Psoas muscle (tissue), 8 donors: ENCODE data around the gene SRP19. TPM values are rescaled to one million over a fixed set of nuclear protein-coding genes. Genes with fewer than 3 reads are reported as not detected.

ENCODE experiments used
- ATAC-seq, 4 donors: fragments of 200-7000 bp; cut with Tn5 transposase; one replicate each; pipeline ENCODE4 v1.9.1; 2020; ENCODE audit warnings: moderate library complexity in 3 of 4, mild to moderate bottlenecking in 2 of 4
- DNase-seq, 2 donors: peaks; one replicate each; pipeline ENCODE4 v3.0.0-alpha.2; 2020
- H3K27ac ChIP-seq: fragments of 200-600 bp; one replicate; pipeline ENCODE4 v1.8.0; 2022
- H3K27me3 ChIP-seq, 3 donors: fragments of 200-600 bp in 1 of 3; one replicate each; pipeline versions ENCODE4 v1.6.1 to v1.8.0; 2013 to 2022; ENCODE audit warnings: low read length in 2 of 3, mild to moderate bottlenecking in 2 of 3, moderate library complexity in 1 of 3; ENCODE audit not compliant: insufficient read depth in 3 of 3
- H3K36me3 ChIP-seq, 2 donors: fragments of 200-600 bp in 1 of 2; one replicate each; pipeline versions ENCODE4 v1.6.1 to v1.8.0; 2013 to 2022; ENCODE audit warnings: low read depth in 1 of 2, mild to moderate bottlenecking in 1 of 2, moderate library complexity in 1 of 2; ENCODE audit not compliant: insufficient read depth in 1 of 2
- H3K4me1 ChIP-seq: fragments of 200-600 bp; one replicate; pipeline ENCODE4 v1.8.0; 2022
- H3K4me3 ChIP-seq: fragments of 200-600 bp; one replicate; pipeline ENCODE4 v1.8.0; 2022; ENCODE audit warnings: mild to moderate bottlenecking
- H3K9me3 ChIP-seq: fragments of 200-600 bp; one replicate; pipeline ENCODE4 v1.8.0; 2022
- WGBS, 3 donors: extraction: QIAGEN DNeasy Blood & Tissue Kit; methylation state at CpG; one replicate each; pipeline versions ENCODE4 v1.1.6 to v1.1.7; 2013; 5-methylcytosine and 5-hydroxymethylcytosine counted together
- intact Hi-C, 2 donors: fragments of 100-400 bp; cut with DNase I; formaldehyde crosslinking; loops; one replicate each; pipeline versions ENCODE4 v1.11.0 to v1.14.2; 2022
- polyA plus RNA-seq, 3 donors: library from polyadenylated mRNA; stranded (reverse); fragments of 200-250 nt; gene quantifications; one replicate each; pipeline ENCODE4 v1.2.3, GENCODE V29; 2013
- total RNA-seq, 4 donors: library from RNA; stranded (reverse); fragmentation: NEBNext Ultra II Directional in 2 of 4; extraction: Animal tissue kit (Norgen Biotek cat#: 25700) in 2 of 4; gene quantifications; one replicate each; pipeline versions ENCODE4 v1.2.1 to v1.2.4, GENCODE V29; 2021 to 2023
- TF ChIP-seq, protein P1 (sequence below): fragments of 200-600 bp; IDR thresholded peaks from one replicate; pipeline ENCODE4 v1.8.0; 2022; ENCODE audit warnings: antibody characterized with exemption
- donor health status: healthy with polysubstance abuse.
- donor health status: DM: no; HTN: no; CAD: no; lungs with moderate emphysema.
- donor health status: Bipolar disorder and iron deficiency.
- donor health status: healthy.
- donor health status: DM: yes; HTN: yes; CAD: no.
- donor health status: DM: no; HTN: no; CAD: no.
- donor health status: DM: no; HTN: no; CAD: no.
- donor health status: DM: yes; HTN: yes; CAD: no.

The SRP19 gene
- total and polyA plus RNA-seq, 7 donors, result 32.9 to 98.1 (median 44.5) TPM

DNA sequence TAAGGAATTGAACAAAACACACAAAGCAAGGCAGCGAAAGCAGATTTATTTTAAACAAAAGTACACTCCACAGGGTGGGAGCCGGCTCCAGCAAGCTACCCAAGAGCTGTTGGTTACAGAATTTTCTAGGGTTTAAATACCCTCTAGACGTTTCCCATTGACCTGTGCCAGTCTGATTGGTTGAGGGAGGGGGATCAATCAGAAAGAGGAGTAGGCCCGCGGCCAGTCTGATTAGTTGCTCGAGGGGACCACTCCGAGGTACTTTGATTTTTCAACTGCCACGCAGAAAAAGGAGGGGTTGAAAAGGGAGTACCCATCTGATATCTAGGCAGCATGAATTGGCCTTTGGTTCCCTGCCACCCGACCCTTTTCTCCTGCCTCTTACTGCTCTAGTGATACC lies 998 bp downstream of the SRP19 start:
- intact Hi-C loops, result loop anchor here (5.0 kb wide), 3 partner anchors 55 to 115 kb away; partner anchors contain the start of genes DCP2 (in 1 of the 2) and REEP5 (in 1 of the 2)
- Histone ChIP-seq H3K36me3 (peaks cover 3 to 48% of the 10 kb centered on the region in 2 donors), H3K27me3 (no peaks in the 10 kb centered on the region), H3K27ac (peak overlapping the region; percentile 77), H3K4me1 (peaks cover 23% of the 10 kb centered on the region), H3K9me3 (no peaks in the 10 kb centered on the region), H3K4me3 (peak overlapping the region; percentile 82)
- 40 to 61% (median 57%) methylated on average over 9 of the region's 9 CpGs for WGBS, 3 donors
- ATAC-seq (no peak), DNase-seq (no peak)
- TF ChIP-seq, protein P1, sequence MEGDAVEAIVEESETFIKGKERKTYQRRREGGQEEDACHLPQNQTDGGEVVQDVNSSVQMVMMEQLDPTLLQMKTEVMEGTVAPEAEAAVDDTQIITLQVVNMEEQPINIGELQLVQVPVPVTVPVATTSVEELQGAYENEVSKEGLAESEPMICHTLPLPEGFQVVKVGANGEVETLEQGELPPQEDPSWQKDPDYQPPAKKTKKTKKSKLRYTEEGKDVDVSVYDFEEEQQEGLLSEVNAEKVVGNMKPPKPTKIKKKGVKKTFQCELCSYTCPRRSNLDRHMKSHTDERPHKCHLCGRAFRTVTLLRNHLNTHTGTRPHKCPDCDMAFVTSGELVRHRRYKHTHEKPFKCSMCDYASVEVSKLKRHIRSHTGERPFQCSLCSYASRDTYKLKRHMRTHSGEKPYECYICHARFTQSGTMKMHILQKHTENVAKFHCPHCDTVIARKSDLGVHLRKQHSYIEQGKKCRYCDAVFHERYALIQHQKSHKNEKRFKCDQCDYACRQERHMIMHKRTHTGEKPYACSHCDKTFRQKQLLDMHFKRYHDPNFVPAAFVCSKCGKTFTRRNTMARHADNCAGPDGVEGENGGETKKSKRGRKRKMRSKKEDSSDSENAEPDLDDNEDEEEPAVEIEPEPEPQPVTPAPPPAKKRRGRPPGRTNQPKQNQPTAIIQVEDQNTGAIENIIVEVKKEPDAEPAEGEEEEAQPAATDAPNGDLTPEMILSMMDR, result no peak

GRCh38 chr5:112863549-112863948 lies 2.5 kb downstream of the SRP19 start:
- intact Hi-C loops, result loop anchor here (5.0 kb wide), 3 partner anchors 54 to 114 kb away; partner anchors contain the start of genes DCP2 (in 1 of the 2) and REEP5 (in 1 of the 2)
- H3K36me3 ChIP-seq, result peaks cover 3 to 62% of the 10 kb centered on the region in 2 donors
- no peaks in the 10 kb centered on the region for H3K9me3 ChIP-seq
- no peak overlapping the region for H3K27ac ChIP-seq
- no peak for DNase-seq
- H3K4me1 ChIP-seq, result peaks cover 23% of the 10 kb centered on the region
- WGBS, 3 donors, result 58 to 78% (median 70%) methylated on average over 4 of the region's 4 CpGs
- no peaks in the 10 kb centered on the region for H3K27me3 ChIP-seq
- no peak for ATAC-seq
- TF ChIP-seq, protein P1, result no peak
- no peak overlapping the region for H3K4me3 ChIP-seq

DNA sequence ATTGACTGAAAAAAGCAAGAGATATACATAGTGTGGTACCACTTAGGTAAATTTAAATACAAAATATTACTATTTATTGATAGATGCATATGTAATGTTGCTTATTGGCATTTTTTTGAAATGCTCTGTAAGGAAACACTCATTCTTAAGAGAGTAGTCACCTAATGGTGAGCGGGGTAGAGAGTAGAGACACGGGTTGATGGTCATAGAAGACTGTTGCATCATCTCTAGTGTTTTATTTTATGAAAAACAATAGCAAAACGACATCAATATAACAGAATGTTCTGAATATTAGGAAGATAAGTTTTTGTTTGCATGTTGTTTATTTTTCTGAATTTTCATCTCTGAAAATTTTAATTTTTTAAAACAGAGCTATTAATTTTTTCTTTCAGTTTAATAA lies 4.0 kb downstream of the SRP19 start:
- WGBS, 3 donors, result 88 to 90% (median 88%) methylated on average over 3 of the region's 3 CpGs
- no peak overlapping the region for H3K4me3 ChIP-seq
- DNase-seq (no peak), ATAC-seq (no peak)
- peaks cover 3 to 78% of the 10 kb centered on the region in 2 donors for H3K36me3 ChIP-seq
- H3K4me1 ChIP-seq, result peaks cover 23% of the 10 kb centered on the region
- TF ChIP-seq, protein P1, result no peak
- H3K9me3 ChIP-seq, result no peaks in the 10 kb centered on the region
- H3K27ac ChIP-seq, result no peak overlapping the region
- intact Hi-C loops, result no loop called here
- H3K27me3 ChIP-seq, result no peaks in the 10 kb centered on the region

DNA sequence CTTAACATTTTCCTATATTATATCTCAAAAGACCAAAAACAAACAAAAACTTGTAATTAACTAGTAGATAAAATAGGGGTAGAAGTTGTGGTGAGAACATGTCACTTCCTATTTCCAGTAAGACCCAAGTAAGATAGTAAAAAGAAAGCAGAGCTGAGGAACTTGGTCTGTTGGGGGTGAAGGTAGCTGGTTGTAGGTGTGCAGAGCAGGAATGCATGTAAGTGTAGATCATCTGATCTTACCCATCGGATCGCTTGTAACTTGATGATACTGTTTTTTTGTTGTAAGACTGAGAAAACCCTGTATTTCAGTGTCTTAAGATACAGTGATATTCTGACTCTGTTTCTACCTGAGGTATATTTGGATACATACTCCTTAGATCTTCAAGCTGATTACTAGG lies 5.7 kb downstream of the SRP19 start:
- H3K27ac ChIP-seq, result no peak overlapping the region
- TF ChIP-seq, protein P1, result no peak
- no peaks in the 10 kb centered on the region for H3K27me3 ChIP-seq
- peaks cover 22% of the 10 kb centered on the region for H3K4me1 ChIP-seq
- ATAC-seq (no peak), DNase-seq (no peak)
- no peak overlapping the region for H3K4me3 ChIP-seq
- WGBS, 3 donors, result 82 to 93% (median 87%) methylated on average over 2 of the region's 2 CpGs
- H3K36me3 ChIP-seq, result peaks cover 3 to 93% of the 10 kb centered on the region in 2 donors
- H3K9me3 ChIP-seq, result no peaks in the 10 kb centered on the region
- intact Hi-C loops, result no loop called here

- Histone ChIP-seq H3K36me3 (peaks cover 3 to 93% of the 10 kb centered on the region in 2 donors), H3K27me3 (no peaks in the 10 kb centered on the region), H3K27ac (no peak overlapping the region), H3K4me1 (peaks cover 16% of the 10 kb centered on the region), H3K9me3 (no peaks in the 10 kb centered on the region), H3K4me3 (no peak overlapping the region)
- ATAC-seq (no peak), DNase-seq (no peak)
- 91 to 96% (median 92%) methylated on average over 5 of the region's 5 CpGs for WGBS, 3 donors
- intact Hi-C loops, result no loop called here
- TF ChIP-seq, protein P1, result no peak
These were observed 6.3 kb downstream of the SRP19 start for GRCh38 chr5:112867411-112867810.
